H1 (cell line): ENCODE data around the gene PDE4B. TPM values are rescaled to one million over a fixed set of nuclear protein-coding genes. Genes with fewer than 3 reads are reported as not detected.

Experiments
- CTCF ChIA-PET: fragments of 300-600 bp; sonication (Branson Sonifier 250); formaldehyde crosslinking; loops from one replicate; lab custom pipeline; 2021; ENCODE audit not compliant: partially characterized antibody; lab: Charles Lee
- POLR2A ChIA-PET: fragments of 300-600 bp; sonication (Branson Sonifier 250); formaldehyde crosslinking; loops from one replicate; lab custom pipeline; 2021; ENCODE audit warnings: inconsistent platforms; ENCODE audit not compliant: partially characterized antibody; lab: Charles Lee
- DNase-seq, 2 experiments: peaks; one replicate each; pipeline versions ENCODE4 v3.0.0 to v3.0.0-alpha.2; 2010 to 2022; ENCODE audit warnings: low spot score in 2 of 2, low read depth in 1 of 2, mixed read lengths in 1 of 2
- FAIRE-seq: peaks from 2 replicates; lab custom pipeline; 2011; peaks lifted over from hg19 to GRCh38; lab: Jason Lieb, UNC
- H2AFZ ChIP-seq: 2 replicates; pipeline ENCODE4 v1.8.1; 2012; ENCODE audit warnings: low read length, inconsistent platforms
- H2AK5ac ChIP-seq: 2 replicates; pipeline ENCODE4 v1.6.1; 2013; ENCODE audit warnings: low read depth, low read length
- H2BK120ac ChIP-seq: replicated peaks from 2 replicates; pipeline ENCODE3; 2013; ENCODE audit warnings: low read depth, low read length, inconsistent platforms
- H2BK12ac ChIP-seq: 2 replicates; pipeline ENCODE4 v1.6.1; 2013; ENCODE audit warnings: low read depth, low read length
- H2BK15ac ChIP-seq: 2 replicates; pipeline ENCODE4 v1.6.1; 2013; ENCODE audit warnings: low read length
- H2BK20ac ChIP-seq: 2 replicates; pipeline ENCODE4 v1.6.1; 2013; ENCODE audit warnings: low read length
- H2BK5ac ChIP-seq: 2 replicates; pipeline ENCODE4 v1.6.1; 2013; ENCODE audit warnings: low read depth, low read length
- H3K14ac ChIP-seq: 2 replicates; pipeline ENCODE4 v1.6.1; 2013; ENCODE audit warnings: inconsistent platforms; ENCODE audit not compliant: insufficient read length
- H3K18ac ChIP-seq: 2 replicates; pipeline ENCODE4 v1.6.1; 2013; ENCODE audit warnings: low read length; ENCODE audit errors: extremely low read depth
- H3K23ac ChIP-seq: 2 replicates; pipeline ENCODE4 v1.6.1; 2013; ENCODE audit warnings: inconsistent platforms; ENCODE audit not compliant: insufficient read length
- H3K23me2 ChIP-seq: 2 replicates; pipeline ENCODE4 v1.6.1; 2013; ENCODE audit warnings: low read depth, low read length
- H3K27ac ChIP-seq: 2 replicates; pipeline ENCODE4 v1.6.1; 2011; ENCODE audit warnings: low read depth, low read length, inconsistent platforms
- H3K27me3 ChIP-seq, 4 experiments: replicated peaks in 1 of 4; 1 replicate in 1 of 4; 2 replicates in 3 of 4; pipeline versions ENCODE4 v1.6.1 to v1.8.1; 2011 to 2013; ENCODE audit warnings: low read length in 3 of 4, mild to moderate bottlenecking in 3 of 4, inconsistent platforms in 2 of 4, mixed read lengths in 2 of 4, moderate library complexity in 1 of 4; ENCODE audit not compliant: control insufficient read depth in 3 of 4, insufficient read depth in 3 of 4; ENCODE audit errors: extremely low read depth in 1 of 4
- H3K36me3 ChIP-seq, 4 experiments: 2 replicates each; pipeline versions ENCODE4 v1.6.1 to v1.8.1; 2011 to 2013; ENCODE audit warnings: mild to moderate bottlenecking in 4 of 4, low read length in 3 of 4, moderate library complexity in 2 of 4, control low read depth in 1 of 4, inconsistent platforms in 1 of 4; ENCODE audit not compliant: insufficient read depth in 4 of 4, control insufficient read depth in 2 of 4
- H3K4ac ChIP-seq: replicated peaks from 2 replicates; pipeline ENCODE3; 2013; ENCODE audit warnings: low read length, low read depth, mixed read lengths, inconsistent platforms; ENCODE audit not compliant: insufficient read length
- H3K4me1 ChIP-seq, 4 experiments: replicated peaks in 1 of 4; 1 replicate in 1 of 4; 2 replicates in 3 of 4; pipeline versions ENCODE4 v1.6.1 to v1.8.1; 2011 to 2013; ENCODE audit warnings: low read length in 3 of 4, inconsistent platforms in 2 of 4, mixed read lengths in 1 of 4; ENCODE audit not compliant: insufficient read depth in 4 of 4, control insufficient read depth in 3 of 4
- H3K4me2 ChIP-seq, 2 experiments: 2 replicates each; pipeline versions ENCODE4 v1.6.1 to v1.8.1; 2011 to 2013; ENCODE audit warnings: low read depth in 2 of 2, low read length in 2 of 2, control low read depth in 1 of 2, inconsistent platforms in 1 of 2, mild to moderate bottlenecking in 1 of 2; ENCODE audit not compliant: insufficient read depth in 1 of 2
- H3K4me3 ChIP-seq, 4 experiments: fragments of 200-600, 300-600 bp in 1 of 4; sonication (generic), shearing (Covaris generic), sonication (Bioruptor Twin) in 1 of 4; 2 replicates each; pipeline versions ENCODE4 v1.5.1 to v1.8.1; 2011 to 2016; ENCODE audit warnings: low read length in 4 of 4, low read depth in 3 of 4, control low read depth in 2 of 4, inconsistent platforms in 2 of 4, mild to moderate bottlenecking in 2 of 4, mixed read lengths in 1 of 4, moderate library complexity in 1 of 4; ENCODE audit not compliant: insufficient read depth in 2 of 4; ENCODE audit errors: extremely low read depth in 1 of 4
- H3K56ac ChIP-seq: replicated peaks from 2 replicates; pipeline ENCODE3; 2013; ENCODE audit warnings: low read depth, mild to moderate bottlenecking, mixed read lengths, low read length, inconsistent platforms; ENCODE audit not compliant: insufficient read length
- H3K79me1 ChIP-seq: 2 replicates; pipeline ENCODE4 v1.6.1; 2013; ENCODE audit warnings: low read depth, low read length, control low read depth
- H3K79me2 ChIP-seq, 2 experiments: 2 replicates each; pipeline versions ENCODE4 v1.6.1 to v1.8.1; 2012 to 2013; ENCODE audit warnings: low read length in 2 of 2, mild to moderate bottlenecking in 2 of 2, inconsistent platforms in 1 of 2; ENCODE audit not compliant: insufficient read depth in 2 of 2, control insufficient read depth in 1 of 2
- H3K9ac ChIP-seq, 4 experiments: replicated peaks in 1 of 4; 1 replicate in 1 of 4; 2 replicates in 3 of 4; pipeline versions ENCODE4 v1.6.1 to v1.8.1; 2011 to 2013; ENCODE audit warnings: low read depth in 3 of 4, low read length in 3 of 4, control low read depth in 2 of 4, mild to moderate bottlenecking in 2 of 4, moderate library complexity in 2 of 4, inconsistent platforms in 1 of 4; ENCODE audit errors: extremely low read depth in 1 of 4
- H3K9me3 ChIP-seq, 2 experiments: 2 replicates each; pipeline versions ENCODE4 v1.6.1 to v1.8.1; 2012 to 2013; ENCODE audit warnings: mild to moderate bottlenecking in 2 of 2, moderate library complexity in 2 of 2, control low read depth in 1 of 2, inconsistent platforms in 1 of 2, low read depth in 1 of 2, low read length in 1 of 2, mixed read lengths in 1 of 2; ENCODE audit not compliant: insufficient read depth in 2 of 2
- H4K20me1 ChIP-seq, 2 experiments: replicated peaks in 1 of 2; 2 replicates each; pipeline versions ENCODE3 to v1.8.1; 2011 to 2013; ENCODE audit warnings: inconsistent platforms in 2 of 2, low read length in 2 of 2, mild to moderate bottlenecking in 1 of 2; ENCODE audit not compliant: insufficient read depth in 2 of 2, control insufficient read depth in 1 of 2
- H4K5ac ChIP-seq: 2 replicates; pipeline ENCODE4 v1.6.1; 2013; ENCODE audit warnings: low read length, low read depth, mixed read lengths, inconsistent platforms; ENCODE audit not compliant: insufficient read length
- H4K8ac ChIP-seq: 2 replicates; pipeline ENCODE4 v1.8.0; 2013; ENCODE audit warnings: mild to moderate bottlenecking, moderate library complexity, low read length, inconsistent platforms; ENCODE audit not compliant: insufficient read depth; ENCODE audit errors: extremely low read depth
- H4K91ac ChIP-seq: replicated peaks from 2 replicates; pipeline ENCODE3; 2013; ENCODE audit warnings: low read length, mixed read lengths, inconsistent platforms; ENCODE audit not compliant: insufficient read length
- ATF2 ChIP-seq: IDR thresholded peaks from 2 replicates; pipeline ENCODE4 v1.6.1; 2012; ENCODE audit warnings: low read length, inconsistent platforms
- BACH1 ChIP-seq: IDR thresholded peaks from 2 replicates; pipeline ENCODE4 v1.6.1; 2012; ENCODE audit warnings: low read length, improper control_type of control experiment
- NRF1 ChIP-seq: IDR thresholded peaks from 2 replicates; pipeline ENCODE4 v1.6.1; 2011; ENCODE audit warnings: mild to moderate bottlenecking, low read depth, low read length, improper control_type of control experiment
- RAD21 ChIP-seq, 2 experiments: IDR thresholded peaks in 1 of 2; conservative IDR thresholded peaks in 1 of 2; 2 replicates each; pipeline ENCODE4 v1.6.1; 2011; ENCODE audit warnings: low read depth in 2 of 2, low read length in 2 of 2, improper control_type of control experiment in 1 of 2, inconsistent platforms in 1 of 2, mild to moderate bottlenecking in 1 of 2, moderate library complexity in 1 of 2
- TBP ChIP-seq: IDR thresholded peaks from 2 replicates; pipeline ENCODE4 v1.6.1; 2011; ENCODE audit warnings: low read depth, low read length, improper control_type of control experiment
- TCF12 ChIP-seq: IDR thresholded peaks from 2 replicates; pipeline ENCODE4 v1.6.1; 2011; ENCODE audit warnings: low read depth, mild to moderate bottlenecking, low read length
- polyA plus RNA-seq, 7 experiments: library from polyadenylated mRNA; depleted of rRNA in 3 of 7; stranded (reverse) in 5 of 7; unstranded in 2 of 7; fragments of >200 nt in 5 of 7; fragments of 200-250 nt in 2 of 7; gene quantifications; 1 replicate in 5 of 7; 2 replicates in 1 of 7; 4 replicates in 1 of 7; pipeline versions ENCODE4 v1.2.1 to v1.2.3, GENCODE V29; 2011 to 2013; ENCODE audit warnings: missing spikeins in 2 of 7, mixed read lengths in 2 of 7
- total RNA-seq: library from RNA; stranded (reverse); fragmentation: NEBNext Ultra II Directional; extraction: Animal tissue kit (Norgen Biotek cat#: 25700); gene quantifications from 2 replicates; pipeline ENCODE4 v1.2.1, GENCODE V29; 2021

PDE4B gene
- total and polyA plus RNA-seq, 2 of the 8 experiments (the other 6 are each of a cell fraction or from before 2014, with no cell fraction given), result 5.0 to 15.1 TPM

- Histone ChIP-seq H2BK15ac (no peak overlapping the region), H3K14ac (no peak overlapping the region), H3K4me1 (no peaks in the 10 kb centered on the region)
Measured at GRCh38 chr1:65817891-65818290, 25.2 kb downstream of the PDE4B start.

More at GRCh38 chr1:65817891-65818290, 25.2 kb downstream of the PDE4B start:
- H2BK120ac ChIP-seq, result no peak overlapping the region
- H3K79me1 ChIP-seq, result no peaks in the 10 kb centered on the region
- no peak overlapping the region for H3K4me2 ChIP-seq
- H3K79me2 ChIP-seq, result no peaks in the 10 kb centered on the region
- FAIRE-seq (no peak), DNase-seq (no peak)
- H2BK20ac ChIP-seq, result no peak overlapping the region
- H3K9me3 ChIP-seq, result no peaks in the 10 kb centered on the region
- no peak overlapping the region for H3K4ac ChIP-seq
- H3K23ac ChIP-seq, result no peak overlapping the region
- H3K9ac ChIP-seq, result no peak overlapping the region
- H3K18ac ChIP-seq, result no peak overlapping the region
- no peak overlapping the region for H3K4me3 ChIP-seq
- H4K20me1 ChIP-seq, result no peaks in the 10 kb centered on the region
- H2AFZ ChIP-seq, result no peak overlapping the region
- no peaks in the 10 kb centered on the region for H3K36me3 ChIP-seq
- H4K8ac ChIP-seq, result no peak overlapping the region
- TF ChIP-seq TCF12 (no peak), RAD21 (IDR thresholded peaks at IDR 0.05 in 1 of 2, conservative IDR thresholded peaks at IDR 0.05 in 1 of 2; ENCODE audit: low read depth in 2 of 2, low read length in 2 of 2) (no peak), NRF1 (no peak), BACH1 (no peak), ATF2 (no peak), TBP (no peak)
- no peak overlapping the region for H2BK12ac ChIP-seq
- H4K5ac ChIP-seq, result no peak overlapping the region
- POLR2A ChIA-PET, result no interaction called here
- no peak overlapping the region for H3K56ac ChIP-seq
- no peak overlapping the region for H4K91ac ChIP-seq
- no peak overlapping the region for H3K27ac ChIP-seq
- H2BK5ac ChIP-seq, result no peak overlapping the region
- peaks cover 0 to 1% (median 0%) of the 10 kb centered on the region in 4 experiments; a peak in 1 of 7 replicates for H3K27me3 ChIP-seq
- CTCF ChIA-PET, result no interaction called here
- no peaks in the 10 kb centered on the region for H3K23me2 ChIP-seq
- no peak overlapping the region for H2AK5ac ChIP-seq
